HG02840 (cell line): Measurements from ENCODE around the gene MRAP.
"Not testable (repeated sequence)": the region's sequence is repeated elsewhere in the genome, so short reads cannot be mapped to it uniquely, and the experiment has no call there.

Experiments
- ATAC-seq: cut with Tn5 transposase; IDR thresholded peaks from one replicate; pipeline ENCODE4 v1.9.1; 2021; ENCODE audit warnings: mild to moderate bottlenecking, moderate library complexity, moderate number of reproducible peaks; ENCODE audit not compliant: unreplicated experiment, low FRiP score

Gene MRAP

DNA sequence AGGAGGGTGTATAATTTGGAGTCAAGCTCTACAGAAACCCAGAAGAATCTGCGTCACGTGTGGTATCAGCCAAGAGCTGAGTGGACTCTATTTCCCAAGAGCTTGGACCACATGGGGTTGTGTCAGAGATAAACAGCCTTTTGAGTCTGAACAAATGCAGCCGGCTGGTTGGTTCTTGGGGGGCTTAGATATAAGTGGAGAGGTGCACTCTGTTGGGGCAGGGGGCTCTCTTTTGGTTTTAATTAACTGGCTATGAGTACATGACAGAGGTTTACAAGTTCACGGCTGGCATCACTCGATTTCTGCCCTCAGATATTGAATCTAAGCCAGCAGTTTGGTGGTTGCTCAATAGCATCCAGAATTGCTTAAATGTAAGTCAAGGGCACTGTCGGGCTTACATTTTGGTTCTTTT is 501 bp upstream of the MRAP start:
- ATAC-seq = no peak

DNA sequence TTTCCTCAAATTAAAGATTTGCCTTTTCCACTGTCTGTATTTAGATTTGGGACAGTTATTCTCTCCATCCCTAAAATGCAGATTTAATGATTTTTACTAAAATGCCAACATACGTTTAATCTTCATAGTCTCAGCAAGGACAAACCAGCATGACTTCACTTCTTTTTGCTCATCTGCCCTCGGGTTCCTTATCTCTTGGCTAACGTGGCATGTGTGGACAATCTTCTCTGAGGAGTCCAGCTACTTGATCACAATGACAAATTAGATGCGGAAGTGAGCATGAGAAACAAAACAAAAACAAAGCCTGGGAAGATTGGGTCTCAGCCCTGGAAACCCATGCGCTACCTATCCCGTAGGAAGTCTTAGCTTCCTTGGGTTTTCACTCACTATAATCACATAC is 1.0 kb downstream of the MRAP start:
- no peak for ATAC-seq

DNA sequence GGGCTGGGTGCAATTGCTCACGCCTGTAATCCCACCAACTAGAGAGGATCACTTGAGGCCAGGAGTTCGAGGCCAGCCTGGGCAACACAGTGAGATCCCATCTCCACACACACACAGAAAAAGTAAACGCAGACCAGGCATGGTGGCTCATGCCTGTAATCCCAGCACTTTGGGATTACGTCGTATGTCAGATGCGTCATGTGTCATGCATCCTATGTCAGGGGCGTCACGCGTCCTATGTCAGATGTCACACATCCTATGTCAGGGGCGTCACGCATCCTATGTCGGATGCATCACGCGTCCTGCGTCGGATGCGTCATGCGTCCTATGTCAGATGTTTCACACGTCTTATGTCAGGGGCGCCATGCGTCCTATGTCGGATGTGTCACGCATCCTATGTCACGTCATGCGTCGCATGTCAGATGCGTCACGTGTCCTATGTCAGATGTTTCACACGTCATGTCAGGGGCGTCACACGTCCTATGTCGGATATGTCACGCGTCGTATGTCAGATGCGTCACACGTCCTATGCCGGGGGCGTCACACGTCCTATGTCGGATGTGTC is 1.5 kb downstream of the MRAP start:
- no peak for ATAC-seq

DNA sequence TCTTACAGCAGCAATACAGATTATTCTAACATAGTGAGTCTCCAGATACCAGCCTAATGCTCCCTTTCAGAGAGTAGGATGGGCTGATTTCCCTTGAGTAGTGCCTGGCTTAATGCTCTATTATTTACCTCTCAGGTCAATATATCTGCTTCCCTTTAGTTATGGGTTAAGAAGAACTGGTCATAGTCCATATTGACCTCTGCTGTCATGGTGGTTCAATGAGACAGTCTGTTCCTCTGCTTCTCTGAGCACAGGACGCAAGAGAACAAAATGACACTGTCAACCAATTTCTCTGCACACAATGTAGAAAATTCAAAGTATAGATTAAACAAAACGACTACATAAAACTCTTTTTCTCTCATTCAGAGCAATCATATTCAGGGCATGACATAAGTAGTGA is 2.9 kb downstream of the MRAP start:
- ATAC-seq = no peak

DNA sequence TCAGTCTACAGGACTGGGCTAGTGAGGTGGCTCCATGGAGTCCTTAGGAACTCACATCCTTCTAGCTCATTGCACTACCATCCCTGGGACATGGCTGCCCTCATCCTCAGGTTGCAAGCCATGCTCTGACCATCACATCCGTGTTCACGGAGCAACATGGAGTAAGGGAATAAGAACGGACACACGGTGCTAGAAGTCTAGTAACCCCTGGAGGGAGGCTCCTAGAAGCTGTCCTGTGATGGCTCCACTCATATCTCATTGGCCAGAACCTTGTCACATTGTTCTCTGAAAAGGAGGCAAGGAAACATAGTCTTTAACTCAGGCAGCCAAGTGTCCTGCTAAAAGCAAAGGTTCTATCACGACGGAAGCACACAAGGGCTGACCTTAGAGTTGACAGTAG is 3.9 kb downstream of the MRAP start:
- ATAC-seq = no peak

DNA sequence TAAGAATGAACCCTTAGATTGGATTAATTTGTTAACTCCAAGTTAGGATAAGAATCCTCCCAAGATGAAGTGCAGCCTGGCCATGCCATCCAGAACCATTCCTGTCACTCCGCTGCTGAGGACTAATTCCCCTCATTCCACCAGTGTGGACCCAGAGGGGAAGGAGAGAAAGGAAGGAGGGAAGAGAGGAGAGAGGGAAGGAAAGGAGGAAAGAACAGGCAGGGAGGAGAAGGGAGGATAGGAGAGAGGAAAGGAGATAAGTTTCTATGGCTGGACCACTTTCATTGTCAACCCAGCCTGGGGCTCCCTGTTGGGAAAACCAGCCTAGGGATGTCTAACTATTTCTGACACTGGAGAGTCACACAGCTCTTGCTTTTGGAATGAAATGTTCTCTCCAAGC is 4.7 kb downstream of the MRAP start:
- no peak for ATAC-seq

DNA sequence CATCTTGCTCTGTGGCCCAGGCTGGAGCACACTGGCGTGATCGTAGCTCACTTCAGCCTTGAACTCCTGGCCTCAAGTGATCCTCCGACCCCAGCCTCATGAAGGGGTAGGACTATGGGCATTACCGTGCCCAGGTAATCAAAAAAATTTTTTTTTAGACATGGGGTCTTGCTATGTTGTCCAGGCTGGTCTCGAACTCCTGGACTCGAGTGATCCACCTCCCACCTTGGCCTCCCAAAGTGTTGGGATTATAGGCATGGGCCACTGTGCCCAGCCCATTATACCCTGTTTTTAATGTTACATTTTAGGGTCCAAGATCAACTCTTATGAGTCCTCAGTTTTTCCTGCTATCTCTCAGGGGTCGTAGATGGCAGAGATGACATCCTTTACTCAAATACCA is 6.3 kb downstream of the MRAP start:
- no peak for ATAC-seq

DNA sequence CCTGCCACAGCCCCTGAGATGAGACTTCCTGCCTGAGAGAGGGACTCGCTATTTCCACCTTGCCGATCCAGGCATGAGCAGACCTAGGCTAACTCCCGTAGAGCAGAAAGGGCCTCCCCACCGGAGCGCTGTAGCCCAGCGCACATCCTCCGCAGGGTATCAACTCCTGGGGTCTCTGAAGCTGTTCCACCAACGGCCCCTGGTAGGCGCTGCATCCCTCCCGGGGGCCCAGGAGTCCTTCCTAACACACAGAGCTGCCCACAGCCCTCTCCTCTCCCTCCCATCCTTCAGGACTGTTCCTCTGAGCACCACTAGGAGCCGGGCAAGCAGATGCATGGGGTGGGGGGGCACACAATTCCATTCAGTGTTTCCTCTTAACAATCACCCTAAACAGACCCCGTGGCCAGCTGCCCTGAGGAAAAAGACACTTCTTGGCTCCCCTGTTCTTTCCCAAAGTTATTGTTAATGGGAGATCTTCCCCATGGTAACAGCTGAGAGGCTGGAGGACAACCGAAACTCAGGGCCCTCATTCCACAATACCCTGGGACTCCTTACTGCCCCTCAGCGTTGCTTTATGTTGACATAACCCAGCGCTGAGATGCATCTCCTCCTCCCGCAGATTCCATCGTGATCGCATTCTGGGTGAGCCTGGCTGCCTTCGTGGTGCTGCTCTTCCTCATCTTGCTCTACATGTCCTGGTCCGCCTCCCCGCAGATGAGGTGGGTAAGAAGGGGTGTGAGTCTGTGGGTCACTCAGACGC is 7.5 kb downstream of the MRAP start:
- no peak for ATAC-seq

DNA sequence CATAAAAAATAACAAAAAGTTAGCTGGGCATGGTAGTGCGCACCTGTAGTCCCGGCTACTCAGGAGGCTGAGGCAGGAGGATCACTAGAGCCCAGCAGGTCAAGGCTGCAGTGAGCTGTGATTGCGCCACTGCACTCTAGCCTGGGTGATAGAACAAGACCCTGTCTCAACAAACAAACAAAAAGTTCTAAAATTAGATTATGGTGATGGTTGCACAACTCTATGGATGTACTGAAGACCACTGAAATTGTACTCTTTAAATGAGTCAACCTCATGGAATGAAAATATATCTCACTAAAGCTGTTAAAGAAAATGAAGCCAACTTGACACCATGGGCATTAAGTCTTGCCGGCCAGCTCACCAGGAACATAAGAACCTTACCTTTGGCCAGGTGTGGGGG is 9.1 kb downstream of the MRAP start:
- no peak for ATAC-seq

DNA sequence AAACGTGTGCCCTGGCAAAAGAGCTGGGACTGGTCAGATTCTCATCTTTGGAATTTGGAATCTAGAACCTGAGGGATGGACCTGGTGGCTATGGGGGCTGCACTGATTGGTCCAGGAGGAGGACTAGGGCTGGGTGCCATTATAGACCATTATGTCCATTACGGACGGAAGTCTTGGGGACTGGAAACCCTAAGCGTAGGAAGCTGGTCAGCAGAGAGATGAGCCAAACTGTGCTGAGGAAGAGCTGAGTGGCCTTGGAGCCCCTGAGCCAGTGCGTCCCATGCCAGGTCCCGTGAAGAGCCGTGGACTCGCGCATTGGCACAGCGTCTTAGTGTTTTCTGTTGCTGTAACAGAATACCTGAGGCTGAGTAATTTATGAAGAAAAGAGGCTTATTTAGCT is 10.0 kb downstream of the MRAP start:
- no peak for ATAC-seq

DNA sequence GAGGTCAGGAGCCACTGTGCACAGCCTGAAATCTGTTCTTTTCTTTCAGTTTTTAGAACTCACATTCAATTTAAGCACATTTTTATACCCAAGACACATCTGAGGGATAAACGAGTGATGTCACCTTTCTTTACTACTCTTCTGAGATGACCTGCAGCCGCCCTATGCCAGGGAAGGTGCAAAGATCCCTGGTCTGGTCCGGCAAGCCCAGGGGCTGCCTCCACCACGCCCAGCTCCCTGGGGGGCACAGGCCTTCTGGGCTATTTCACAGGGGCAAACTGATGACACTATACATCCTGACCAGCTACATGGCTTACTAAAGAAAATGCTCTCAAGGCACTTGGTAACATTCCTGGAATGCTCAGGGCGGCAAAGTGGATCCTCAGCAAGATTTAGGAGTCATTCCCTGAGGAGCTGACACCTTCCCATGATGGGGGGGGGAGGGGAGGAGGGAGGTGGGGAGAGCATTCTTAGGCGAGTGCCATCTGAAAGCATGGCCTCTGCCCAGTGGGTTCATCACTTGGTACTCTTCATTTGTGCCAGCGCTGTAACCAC is 11.3 kb downstream of the MRAP start:
- ATAC-seq = no peak

DNA sequence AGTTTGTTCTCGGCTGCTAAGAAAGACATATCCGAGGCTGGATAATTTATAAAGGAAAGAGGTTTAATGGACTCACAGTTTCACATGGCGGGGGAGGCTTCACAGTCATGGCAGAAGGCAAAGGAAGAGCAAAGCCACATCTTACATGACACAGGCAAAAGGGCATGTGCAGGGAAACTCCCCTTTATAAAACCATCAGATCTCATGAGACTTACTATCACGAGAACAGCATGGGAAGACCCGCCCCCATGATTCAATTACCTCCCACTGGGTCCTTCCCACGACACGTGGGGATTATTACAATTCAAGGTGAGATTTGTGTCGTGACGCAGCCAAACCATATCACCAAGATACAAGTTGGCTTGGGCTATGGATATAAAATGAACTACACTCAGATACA is 12.3 kb downstream of the MRAP start:
- ATAC-seq = not testable (repeated sequence)

DNA sequence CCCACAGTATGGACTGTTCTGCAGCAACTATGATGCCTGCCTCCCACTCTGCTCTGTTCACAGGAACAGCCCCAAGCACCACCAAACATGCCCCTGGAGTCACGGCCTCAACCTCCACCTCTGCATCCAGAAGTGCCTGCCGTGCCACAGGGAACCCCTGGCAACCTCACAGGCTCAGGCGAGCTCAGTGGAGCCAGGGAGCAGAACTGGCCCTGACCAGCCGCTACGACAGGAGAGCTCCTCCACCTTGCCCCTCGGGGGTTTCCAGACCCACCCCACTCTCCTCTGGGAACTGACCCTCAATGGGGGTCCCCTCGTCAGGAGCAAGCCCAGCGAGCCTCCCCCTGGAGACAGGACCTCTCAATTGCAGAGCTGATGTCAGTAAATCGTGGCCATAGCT is 13.0 kb downstream of the MRAP start:
- ATAC-seq = no peak

DNA sequence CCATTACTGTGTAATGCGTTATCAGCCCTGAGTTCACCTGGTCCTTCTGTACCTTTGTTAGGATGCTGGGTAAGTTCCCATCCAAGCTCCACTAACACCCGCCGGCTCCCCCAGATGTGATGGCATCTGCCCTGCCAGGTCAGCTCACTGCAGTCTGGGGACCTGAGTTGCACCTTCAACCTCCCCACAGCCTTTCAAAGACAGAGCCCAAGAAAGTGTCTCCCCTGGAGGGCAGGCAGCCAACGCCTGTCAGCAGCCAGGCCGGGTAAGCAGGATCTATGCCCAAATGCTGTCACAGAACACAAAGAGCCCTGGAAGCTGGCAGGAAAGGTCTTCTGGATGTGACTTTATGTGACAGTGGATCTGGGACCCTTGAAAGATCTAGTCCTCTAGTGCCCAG is 13.7 kb downstream of the MRAP start:
- ATAC-seq = no peak

DNA sequence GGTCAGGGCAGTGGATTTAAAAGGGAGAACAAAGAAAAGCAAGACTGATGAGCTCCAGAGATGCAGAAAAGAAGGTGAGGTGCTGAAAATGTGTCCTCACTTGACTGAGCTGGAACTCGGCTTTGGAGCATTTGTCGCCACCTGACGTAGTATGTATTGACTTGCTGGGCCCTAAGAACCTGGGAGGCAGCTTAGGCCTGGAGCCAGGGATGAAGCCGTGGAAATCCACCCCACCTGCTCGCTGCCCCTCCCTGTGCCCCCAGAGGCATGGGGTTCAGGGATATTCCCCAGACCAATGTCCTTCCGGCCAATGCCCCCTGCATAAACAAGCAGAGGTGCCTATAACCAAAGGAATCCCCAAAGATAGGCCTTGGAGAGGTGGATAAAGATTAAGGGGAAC is 14.3 kb downstream of the MRAP start:
- no peak for ATAC-seq

DNA sequence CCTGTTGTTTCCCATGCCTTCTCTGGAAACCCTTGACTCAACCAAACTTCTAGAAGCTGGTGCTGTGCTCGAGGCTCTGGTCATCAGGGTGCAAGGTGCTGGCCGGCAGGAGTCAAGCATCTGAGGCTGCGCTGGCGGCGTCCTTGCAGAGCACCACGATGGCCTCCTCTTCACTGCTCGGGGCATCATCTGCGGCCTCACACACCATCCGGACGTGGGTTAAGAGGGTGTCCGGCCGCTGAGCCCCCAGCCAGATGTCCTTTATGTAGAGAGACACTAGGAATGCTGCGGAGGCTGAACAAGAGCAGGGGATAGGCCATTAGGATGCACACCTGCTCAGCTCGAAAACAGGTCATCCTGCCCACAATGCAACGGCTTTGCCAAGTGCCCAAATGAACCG is 16.2 kb downstream of the MRAP start:
- ATAC-seq = no peak

DNA sequence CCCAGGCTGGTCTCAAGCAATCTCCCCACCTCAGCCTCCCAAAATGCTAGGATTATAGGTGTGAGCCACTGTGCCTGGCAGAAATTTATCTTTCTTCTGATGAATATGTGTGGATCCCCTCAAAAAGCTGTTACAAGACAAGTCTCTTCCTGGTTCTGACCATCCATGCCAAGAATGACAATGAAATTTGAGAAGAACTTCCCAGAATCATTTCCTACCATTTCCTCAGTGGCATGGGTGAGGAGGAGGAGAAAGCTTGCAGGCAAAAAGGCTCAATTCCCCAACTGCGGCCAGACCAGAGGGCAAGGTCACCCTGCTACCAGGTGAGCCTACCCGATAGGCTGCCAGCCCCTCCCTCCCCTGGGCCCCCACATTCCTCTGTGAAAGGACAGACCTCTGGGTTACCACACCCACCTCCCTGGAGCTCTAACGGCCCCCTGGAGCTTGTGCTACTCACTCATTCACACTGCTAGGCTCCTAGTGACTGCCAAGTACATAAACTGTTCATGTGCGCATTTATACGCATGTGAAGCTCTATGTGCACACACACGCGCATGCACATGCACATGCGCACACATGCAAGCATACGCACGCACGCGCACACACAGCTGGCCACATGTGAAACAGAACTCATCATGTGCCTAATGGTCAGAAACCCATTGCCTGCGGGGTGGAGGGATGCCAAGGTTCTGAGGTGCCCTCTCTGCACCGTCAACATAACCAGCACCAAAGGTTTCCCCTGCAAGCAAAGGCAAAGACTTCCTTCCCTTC is 17.0 kb downstream of the MRAP start:
- no peak for ATAC-seq

DNA sequence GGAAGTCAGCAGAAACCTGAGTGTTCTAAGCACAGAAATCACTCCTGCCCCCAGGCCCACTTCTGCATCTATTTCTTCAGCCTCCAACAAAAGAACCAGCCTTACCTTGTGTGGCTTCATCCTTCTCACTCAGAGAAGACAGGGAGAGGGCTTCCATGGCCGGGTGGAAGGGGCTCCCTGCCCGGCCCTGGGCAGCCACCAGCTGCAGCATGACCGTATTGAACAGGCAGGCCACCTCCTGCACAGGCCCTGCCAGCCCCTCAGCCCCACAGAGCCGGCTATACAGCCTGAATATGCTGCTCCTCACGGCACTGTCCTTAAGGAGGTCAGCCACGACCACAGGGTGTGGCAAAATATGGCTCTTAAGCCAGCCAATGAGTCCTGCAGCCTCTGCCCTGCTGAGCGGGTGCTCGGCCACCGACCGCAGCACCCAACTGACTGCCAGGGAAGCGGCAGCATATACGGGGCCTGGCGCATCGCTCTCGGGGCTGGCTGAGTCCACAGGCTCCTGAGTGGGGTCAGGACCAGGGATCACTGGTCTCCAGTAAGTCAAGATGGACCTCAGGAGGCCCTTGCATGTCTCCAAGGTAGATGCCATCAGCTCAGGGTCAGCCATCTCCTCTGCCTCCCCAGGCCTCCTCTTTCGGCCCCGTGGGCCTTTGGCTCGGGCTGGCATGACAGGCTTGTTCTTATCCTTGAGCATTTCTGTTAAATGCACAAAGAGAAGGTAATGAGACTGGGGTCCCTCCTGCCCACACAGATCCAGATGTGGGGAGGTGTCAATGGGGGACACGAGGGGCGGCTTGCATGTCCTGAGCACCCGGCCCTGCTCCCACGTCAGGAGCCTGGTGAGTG is 17.9 kb downstream of the MRAP start:
- ATAC-seq = no peak

DNA sequence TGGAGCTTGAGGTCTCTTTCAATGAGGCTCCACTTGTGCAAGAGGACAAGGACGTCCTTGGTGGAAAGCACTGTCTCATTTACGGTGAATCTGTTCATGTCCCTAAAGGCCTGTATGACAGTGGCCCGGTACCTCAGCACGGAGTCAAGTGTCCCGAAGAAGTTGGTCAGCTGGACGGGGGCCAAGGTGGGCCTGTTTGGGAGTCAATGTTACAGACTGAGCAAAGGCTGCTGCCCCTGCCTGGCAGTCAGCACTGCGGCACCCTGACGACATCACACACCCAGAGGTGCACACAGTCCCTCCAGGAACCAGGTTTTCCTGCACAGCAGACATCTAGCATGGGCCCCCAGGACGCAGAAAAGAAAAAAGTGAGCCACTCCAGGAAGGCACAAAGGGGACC is 19.1 kb downstream of the MRAP start:
- no peak for ATAC-seq

DNA sequence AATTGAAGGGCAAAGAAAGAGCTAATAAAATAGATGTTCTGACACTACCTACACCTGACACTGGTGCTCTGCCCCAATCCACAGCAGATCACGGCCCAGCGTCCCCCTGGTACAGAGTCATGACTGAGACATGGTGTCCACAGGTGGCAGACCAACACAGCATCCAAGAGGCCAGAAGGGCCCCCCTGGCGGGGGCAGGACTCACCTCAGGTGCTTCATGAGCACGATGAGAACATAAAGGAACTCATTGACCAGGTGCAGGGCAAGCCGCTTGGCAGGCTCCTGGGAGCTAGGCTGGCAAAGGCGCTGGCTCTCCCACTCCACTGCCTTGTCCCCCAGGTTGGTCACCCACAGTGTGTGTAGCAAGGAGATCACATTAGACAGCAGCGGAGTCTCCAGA is 20.4 kb downstream of the MRAP start:
- no peak for ATAC-seq

DNA sequence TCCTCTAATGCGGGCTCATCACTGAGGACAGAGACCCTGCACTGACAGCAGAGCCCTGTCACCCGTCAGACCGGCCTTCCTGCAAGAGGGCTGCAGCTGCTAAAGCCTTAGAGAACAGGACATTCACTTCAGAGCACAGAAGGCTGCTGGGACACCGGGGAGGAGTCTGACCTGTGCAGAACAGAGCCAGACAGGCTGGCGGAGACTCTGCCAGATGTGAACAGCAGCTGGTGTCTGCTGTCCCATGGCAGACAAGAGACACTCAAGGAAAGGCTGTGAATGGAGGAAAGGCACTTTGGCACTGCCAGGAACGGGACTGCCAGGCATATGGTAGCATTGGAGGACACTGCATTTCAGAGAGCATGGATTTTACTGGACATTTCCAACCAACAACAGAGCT is 21.4 kb downstream of the MRAP start:
- no peak for ATAC-seq
